Suprapubic skin (tissue), 4 donors: ENCODE measurements around the gene NEAT1. TPM values are rescaled to one million over a fixed set of nuclear protein-coding genes. Genes with fewer than 3 reads are reported as not detected.

ENCODE experiments used
- DNase-seq, 2 donors: peaks; one replicate each; pipeline ENCODE4 v3.0.0-alpha.2; 2019; ENCODE audit warnings: low spot score in 2 of 2
- H3K27ac ChIP-seq: fragments of 200-600 bp; sonication (generic); one replicate; pipeline ENCODE4 v1.5.1; 2019
- H3K27me3 ChIP-seq: fragments of 200-600 bp; sonication (generic); one replicate; pipeline ENCODE4 v1.5.1; 2019
- H3K36me3 ChIP-seq: fragments of 200-600 bp; sonication (generic); one replicate; pipeline ENCODE4 v1.5.1; 2019
- H3K4me1 ChIP-seq: fragments of 200-600 bp; sonication (generic); one replicate; pipeline ENCODE4 v1.5.1; 2019
- H3K4me3 ChIP-seq: fragments of 200-600 bp; sonication (generic); one replicate; pipeline ENCODE4 v1.5.1; 2019; ENCODE audit warnings: mild to moderate bottlenecking
- H3K9me3 ChIP-seq: fragments of 200-600 bp; sonication (generic); one replicate; pipeline ENCODE4 v1.5.1; 2019
- EP300 ChIP-seq: sonication (generic); formaldehyde crosslinking; IDR thresholded peaks from one replicate; pipeline ENCODE4 v1.6.1; 2017; ENCODE audit warnings: antibody characterized with exemption
- POLR2A ChIP-seq, 2 donors: fragments of 450-650 bp; IDR thresholded peaks; one replicate each; pipeline ENCODE4 v1.6.1; 2017; ENCODE audit warnings: antibody characterized with exemption in 2 of 2, mild to moderate bottlenecking in 2 of 2, moderate library complexity in 2 of 2
- POLR2AphosphoS5 ChIP-seq, 3 donors: sonication (generic); formaldehyde crosslinking; IDR thresholded peaks; one replicate each; pipeline ENCODE4 v1.6.1; 2017; ENCODE audit warnings: antibody characterized with exemption in 3 of 3
- WGBS: methylation state at CpG from one replicate; pipeline ENCODE4 v1.1.5; 2018; 5-methylcytosine and 5-hydroxymethylcytosine counted together
- total RNA-seq, 4 donors: library from RNA; depleted of rRNA; stranded (reverse); fragments of >200 nt; gene quantifications; one replicate each; pipeline ENCODE4 v1.1.0, GENCODE V29; 2016
- TF ChIP-seq, protein P1 (sequence below), 2 donors: fragments of 200-600 bp in 1 of 2; fragments of 450-650 bp in 1 of 2; sonication (generic) in 1 of 2; IDR thresholded peaks; one replicate each; pipeline ENCODE4 v1.5.1; 2016 to 2019; ENCODE audit warnings: antibody characterized with exemption in 2 of 2, mild to moderate bottlenecking in 1 of 2, moderate library complexity in 1 of 2

Gene NEAT1
- total RNA-seq, 4 donors from 2014 or later, result 336 to 2,041 (median 481) TPM

DNA sequence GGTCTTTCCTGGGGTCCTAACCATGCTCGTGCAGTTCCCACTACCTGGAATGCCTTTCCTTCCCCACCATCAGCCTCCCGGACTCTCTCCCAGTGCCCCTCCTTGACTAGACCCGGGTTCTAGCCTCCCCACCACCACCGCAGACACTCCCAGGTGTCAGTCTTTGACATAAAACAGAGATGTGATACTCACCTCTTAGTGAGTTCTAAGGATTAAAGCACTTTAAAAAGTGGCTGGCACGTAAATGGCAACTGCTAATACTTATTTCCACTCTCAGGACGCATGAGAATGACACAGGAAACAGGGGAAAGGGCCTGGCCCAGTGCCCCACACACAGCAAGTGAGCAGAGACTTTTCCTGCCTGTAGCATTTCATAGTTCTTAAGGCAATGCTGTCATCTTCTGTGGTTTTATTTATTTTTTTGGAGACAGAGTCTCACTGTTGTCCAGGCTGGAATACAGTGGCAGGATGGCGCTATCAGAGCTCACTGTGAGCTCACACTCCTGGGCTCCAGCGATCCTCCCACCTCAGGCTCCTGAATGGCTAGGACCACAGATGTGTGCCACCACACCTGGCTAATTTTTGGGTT is 38.2 kb upstream of the NEAT1 start:
- H3K4me1 ChIP-seq, result peaks cover 89% of the 10 kb centered on the region
- no peak for DNase-seq
- no peaks in the 10 kb centered on the region for H3K9me3 ChIP-seq
- WGBS, result 74% methylated on average over 8 of the region's 8 CpGs
- H3K27me3 ChIP-seq, result no peaks in the 10 kb centered on the region
- no peak overlapping the region for H3K4me3 ChIP-seq
- no peaks in the 10 kb centered on the region for H3K36me3 ChIP-seq
- H3K27ac ChIP-seq, result peak overlapping the region; percentile 96
- TF ChIP-seq POLR2AphosphoS5 (IDR thresholded peaks at IDR 0.05) (no peak), EP300 (no peak), POLR2A (IDR thresholded peaks at IDR 0.05) (no peak)
- TF ChIP-seq, protein P1, sequence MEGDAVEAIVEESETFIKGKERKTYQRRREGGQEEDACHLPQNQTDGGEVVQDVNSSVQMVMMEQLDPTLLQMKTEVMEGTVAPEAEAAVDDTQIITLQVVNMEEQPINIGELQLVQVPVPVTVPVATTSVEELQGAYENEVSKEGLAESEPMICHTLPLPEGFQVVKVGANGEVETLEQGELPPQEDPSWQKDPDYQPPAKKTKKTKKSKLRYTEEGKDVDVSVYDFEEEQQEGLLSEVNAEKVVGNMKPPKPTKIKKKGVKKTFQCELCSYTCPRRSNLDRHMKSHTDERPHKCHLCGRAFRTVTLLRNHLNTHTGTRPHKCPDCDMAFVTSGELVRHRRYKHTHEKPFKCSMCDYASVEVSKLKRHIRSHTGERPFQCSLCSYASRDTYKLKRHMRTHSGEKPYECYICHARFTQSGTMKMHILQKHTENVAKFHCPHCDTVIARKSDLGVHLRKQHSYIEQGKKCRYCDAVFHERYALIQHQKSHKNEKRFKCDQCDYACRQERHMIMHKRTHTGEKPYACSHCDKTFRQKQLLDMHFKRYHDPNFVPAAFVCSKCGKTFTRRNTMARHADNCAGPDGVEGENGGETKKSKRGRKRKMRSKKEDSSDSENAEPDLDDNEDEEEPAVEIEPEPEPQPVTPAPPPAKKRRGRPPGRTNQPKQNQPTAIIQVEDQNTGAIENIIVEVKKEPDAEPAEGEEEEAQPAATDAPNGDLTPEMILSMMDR (IDR thresholded peaks at IDR 0.05), result no peak

DNA sequence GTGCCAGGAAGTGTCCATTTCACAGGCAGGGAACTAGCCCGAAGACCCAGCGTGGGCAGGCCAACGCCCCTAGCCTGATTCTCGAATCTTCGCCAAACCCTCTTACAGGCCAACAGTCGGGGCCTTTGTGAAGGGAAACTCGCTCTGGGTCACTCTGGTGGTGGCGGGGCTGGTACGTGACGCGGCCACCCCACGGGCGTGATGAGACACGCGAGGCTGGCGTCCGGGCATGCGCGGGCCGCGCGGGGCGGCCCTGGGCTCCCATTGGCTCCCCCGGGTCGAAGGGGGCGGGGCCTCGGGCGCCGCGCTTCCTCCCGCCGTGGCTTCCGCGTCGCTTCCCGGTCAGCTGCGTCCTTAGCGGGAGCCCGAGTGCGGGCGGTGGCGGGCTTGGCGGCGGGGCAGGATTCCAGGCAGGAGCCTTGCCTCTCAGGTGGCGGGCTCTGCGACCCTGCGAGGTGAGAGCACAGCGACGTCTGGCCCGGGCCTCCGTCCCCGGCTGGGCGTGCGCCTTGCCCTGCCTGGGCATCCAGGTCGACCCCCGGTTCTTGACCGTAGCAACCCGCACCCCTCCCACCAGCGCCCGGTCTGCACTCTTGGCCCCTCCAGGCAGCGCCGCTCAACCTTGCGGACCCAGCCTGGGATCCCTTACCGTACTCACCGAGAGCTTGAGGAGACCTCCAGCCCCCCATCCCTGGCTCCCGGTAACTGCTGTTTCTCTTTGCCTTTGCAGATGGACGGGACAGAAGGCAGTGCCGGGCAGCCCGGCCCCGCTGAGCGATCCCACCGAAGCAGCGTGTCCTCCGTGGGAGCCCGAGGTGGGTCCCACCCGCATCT is 36.1 kb upstream of the NEAT1 start, which contains the start of gene FRMD8:
Gene FRMD8 (plus strand): TSS at position 331 of the 834 bp plus-strand sequence. CDS start 400 bp downstream, at position 731.
- peak; percentile 95 to 97 for DNase-seq
- peak within 1 kb of the TSS; percentile 96 for H3K27ac ChIP-seq
- peak within 1 kb of the TSS; percentile 74 for H3K4me3 ChIP-seq
- no peaks in the 10 kb centered on the region for H3K27me3 ChIP-seq
- peaks cover 95% of the 10 kb centered on the region for H3K4me1 ChIP-seq
- 0% methylated on average over 15 of the region's 76 CpGs for WGBS
- no peaks in the 10 kb centered on the region for H3K36me3 ChIP-seq
- TF ChIP-seq, protein P1 (IDR thresholded peaks at IDR 0.05), result no peak
- TF ChIP-seq POLR2A (IDR thresholded peaks at IDR 0.05) (peak in 1 of 2 donors; percentile 84), EP300 (no peak), POLR2AphosphoS5 (IDR thresholded peaks at IDR 0.05) (peak in 2 of 3 donors; percentile 28 to 58)
- no peaks in the 10 kb centered on the region for H3K9me3 ChIP-seq

DNA sequence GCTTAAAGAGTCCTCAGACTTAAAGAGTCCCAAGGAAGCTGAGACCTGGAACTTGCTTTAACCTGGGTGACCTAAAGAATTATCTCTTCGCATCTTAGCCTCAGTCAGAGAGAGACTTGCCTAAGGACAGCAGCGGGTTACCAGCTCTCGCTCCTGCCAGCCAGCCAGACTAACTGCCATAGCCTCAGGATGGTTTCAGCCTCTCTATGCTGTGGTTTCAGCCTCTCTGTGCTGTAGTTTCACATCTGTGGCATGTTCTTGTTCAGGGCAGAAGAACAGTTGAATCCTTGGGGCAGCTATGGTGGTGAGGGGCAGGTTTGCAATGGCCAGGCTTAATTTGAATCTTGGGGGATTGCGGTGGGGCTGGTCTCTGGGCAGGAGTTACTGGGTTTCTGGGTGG is 33.9 kb upstream of the NEAT1 start:
- Histone ChIP-seq H3K4me3 (peak overlapping the region; percentile 74), H3K4me1 (peaks cover 89% of the 10 kb centered on the region)
- 87% methylated on average over 4 of the region's 4 CpGs for WGBS

DNA sequence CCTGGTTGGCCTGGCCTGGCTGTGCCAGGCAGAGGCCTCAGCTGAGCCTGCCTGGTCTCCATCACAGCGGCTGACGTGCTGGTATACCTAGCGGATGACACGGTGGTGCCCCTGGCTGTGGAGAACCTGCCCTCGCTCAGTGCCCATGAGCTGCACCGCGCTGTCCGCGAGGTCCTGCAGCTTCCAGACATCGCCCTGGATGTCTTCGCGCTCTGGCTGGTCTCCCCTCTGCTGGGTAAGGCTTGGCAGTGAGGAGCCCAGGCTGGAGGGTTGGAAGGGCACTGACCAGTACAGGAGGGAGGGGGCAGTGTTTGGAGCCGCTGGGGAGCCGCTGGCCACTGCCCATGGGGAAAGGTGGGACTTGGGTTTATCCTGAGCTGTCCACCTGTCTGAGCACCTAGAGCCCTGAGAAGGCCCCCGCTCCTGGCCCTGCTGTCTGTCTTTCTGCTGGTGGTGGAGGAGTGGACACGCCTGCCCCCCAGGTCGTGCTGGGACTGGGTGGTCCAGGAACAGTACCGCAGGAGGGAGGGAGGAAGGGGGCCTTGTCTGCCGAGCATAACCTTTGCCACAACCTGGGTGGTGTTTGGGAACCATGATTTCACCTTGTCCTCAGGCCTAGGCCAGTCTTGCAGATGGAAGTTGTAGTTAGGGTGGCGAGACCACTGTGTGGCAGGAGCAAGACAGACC is 33.2 kb upstream of the NEAT1 start:
- WGBS, result 100% methylated on average over 1 of the region's 20 CpGs
- no peak for TF ChIP-seq POLR2A (IDR thresholded peaks at IDR 0.05)
- Histone ChIP-seq H3K36me3 (peaks cover 26% of the 10 kb centered on the region), H3K4me1 (peaks cover 81% of the 10 kb centered on the region), H3K27ac (peak overlapping the region; percentile 71), H3K9me3 (no peaks in the 10 kb centered on the region), H3K27me3 (no peaks in the 10 kb centered on the region), H3K4me3 (peak overlapping the region; percentile 5)
- DNase-seq, result no peak

More for the DNA sequence above, 33.9 kb upstream of the NEAT1 start:
- TF ChIP-seq, protein P1 (IDR thresholded peaks at IDR 0.05), result no peak
- TF ChIP-seq EP300 (no peak), POLR2AphosphoS5 (IDR thresholded peaks at IDR 0.05) (no peak), POLR2A (IDR thresholded peaks at IDR 0.05) (no peak)
- H3K27ac ChIP-seq, result peak overlapping the region; percentile 96
- DNase-seq, result no peak
- no peaks in the 10 kb centered on the region for H3K27me3 ChIP-seq
- H3K9me3 ChIP-seq, result no peaks in the 10 kb centered on the region
- peaks cover 19% of the 10 kb centered on the region for H3K36me3 ChIP-seq

DNA sequence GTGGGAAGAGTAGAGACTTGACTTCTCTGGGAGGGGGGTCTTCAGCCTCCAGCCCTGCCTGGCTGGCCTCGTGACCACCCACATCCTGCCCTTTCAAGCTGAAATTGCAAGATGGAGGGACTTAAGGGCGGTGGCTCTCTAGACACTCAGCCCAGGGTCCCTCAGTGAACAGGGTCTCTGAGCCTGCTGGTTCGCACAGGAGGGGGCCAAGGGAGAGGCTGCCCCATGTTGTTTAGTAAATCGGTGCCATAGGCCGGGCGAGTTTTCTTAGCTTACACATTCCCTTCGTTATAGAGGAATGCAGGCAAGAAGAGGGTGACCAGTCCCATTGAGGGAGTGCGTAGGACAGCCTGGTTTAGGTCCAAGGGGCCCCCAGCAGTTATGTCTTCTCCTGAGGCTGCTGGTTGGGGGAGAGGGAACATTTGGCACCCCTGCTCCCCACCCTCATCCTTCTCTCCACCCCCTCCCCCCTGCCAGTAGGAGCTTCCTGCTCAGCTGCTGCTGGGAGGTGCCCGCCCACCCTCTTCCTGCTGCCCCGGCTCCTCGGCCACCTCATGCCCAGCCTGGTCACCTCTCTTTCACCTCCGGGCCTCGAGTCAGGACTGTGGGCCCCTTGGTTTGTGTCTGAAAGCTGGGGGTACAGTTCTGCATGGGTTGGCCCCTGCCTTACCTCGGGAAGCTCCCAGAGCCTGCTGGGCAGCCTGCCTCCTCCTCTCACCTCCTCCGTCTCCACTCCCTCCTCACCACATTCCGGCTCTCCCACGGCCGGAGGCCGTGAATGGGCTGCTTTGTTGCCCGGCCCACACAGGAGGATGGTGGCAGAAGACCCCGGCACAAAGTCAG is 32.3 kb upstream of the NEAT1 start:
- H3K27ac ChIP-seq, result peak overlapping the region; percentile 71
- H3K27me3 ChIP-seq, result no peaks in the 10 kb centered on the region
- H3K9me3 ChIP-seq, result no peaks in the 10 kb centered on the region
- no peak for DNase-seq
- peaks cover 33% of the 10 kb centered on the region for H3K36me3 ChIP-seq
- peaks cover 73% of the 10 kb centered on the region for H3K4me1 ChIP-seq
- 40% methylated on average over 18 of the region's 21 CpGs for WGBS
- TF ChIP-seq EP300, result no peak
- no peak for TF ChIP-seq POLR2AphosphoS5 (IDR thresholded peaks at IDR 0.05)
- H3K4me3 ChIP-seq, result peak overlapping the region; percentile 35
